Osteoblast (primary cell): ENCODE data around the gene DENND4A. TPM values are rescaled to one million over a fixed set of nuclear protein-coding genes. Genes with fewer than 3 reads are reported as not detected.

Source experiments
- DNase-seq: peaks from one replicate; pipeline ENCODE4 v3.0.0; 2011; ENCODE audit warnings: low spot score, mixed read lengths; ENCODE audit not compliant: insufficient read length; ENCODE audit errors: missing footprints
- H2AFZ ChIP-seq: 2 replicates; pipeline ENCODE4 v1.6.0; 2011; ENCODE audit warnings: mild to moderate bottlenecking, low read length
- H3K27ac ChIP-seq: 2 replicates; pipeline ENCODE4 v1.5.1; 2011; ENCODE audit warnings: mild to moderate bottlenecking, low read depth, low read length, moderate library complexity
- H3K27me3 ChIP-seq: 2 replicates; pipeline ENCODE4 v1.6.0; 2012; ENCODE audit warnings: mild to moderate bottlenecking, control low read depth, inconsistent platforms, low read length, moderate library complexity; ENCODE audit not compliant: insufficient read depth
- H3K36me3 ChIP-seq: 2 replicates; pipeline ENCODE4 v1.5.1; 2011; ENCODE audit warnings: mild to moderate bottlenecking, low read length, control low read depth, moderate library complexity; ENCODE audit not compliant: insufficient read depth
- H3K4me1 ChIP-seq: 2 replicates; pipeline ENCODE4 v1.5.1; 2011; ENCODE audit warnings: mild to moderate bottlenecking, low read length, control low read depth, moderate library complexity; ENCODE audit not compliant: insufficient read depth
- H3K4me2 ChIP-seq: 2 replicates; pipeline ENCODE4 v1.6.0; 2011; ENCODE audit warnings: mild to moderate bottlenecking, low read length; ENCODE audit not compliant: insufficient read depth
- H3K4me3 ChIP-seq: fragments of 200-600 bp; sonication (generic); 3 replicates; pipeline ENCODE4 v1.5.1; 2012; ENCODE audit warnings: mild to moderate bottlenecking, low read length, inconsistent platforms; ENCODE audit not compliant: insufficient read depth
- H3K79me2 ChIP-seq: 2 replicates; pipeline ENCODE4 v1.6.0; 2012; ENCODE audit warnings: mild to moderate bottlenecking, low read length, control low read depth, inconsistent platforms; ENCODE audit not compliant: insufficient read depth
- H3K9me3 ChIP-seq: 2 replicates; pipeline ENCODE4 v1.5.1; 2011; ENCODE audit warnings: low read depth, low read length, control low read depth
- H4K20me1 ChIP-seq: 2 replicates; pipeline ENCODE4 v1.6.0; 2012; ENCODE audit warnings: mild to moderate bottlenecking, low read length, control low read depth; ENCODE audit not compliant: insufficient read depth
- CTCF ChIP-seq: IDR thresholded peaks from 2 replicates; pipeline ENCODE4 v1.5.1; 2011; ENCODE audit warnings: mild to moderate bottlenecking, low read depth, low read length, moderate library complexity; ENCODE audit errors: extremely low read depth
- total RNA-seq: library from RNA; depleted of rRNA; stranded (reverse); fragments of >200 nt; gene quantifications from 2 replicates; pipeline ENCODE4 v1.2.3, GENCODE V29; 2012

The DENND4A gene
- total RNA-seq, 1 donor = 30.4 TPM

GRCh38 chr15:65680544-65680943, 111.5 kb downstream of the DENND4A start:
- no peak for TF ChIP-seq CTCF
- H2AFZ ChIP-seq = no peak overlapping the region
- no peaks in the 10 kb centered on the region for H3K36me3 ChIP-seq
- no peak overlapping the region for H3K4me2 ChIP-seq
- H3K4me1 ChIP-seq = no peaks in the 10 kb centered on the region
- no peaks in the 10 kb centered on the region for H3K79me2 ChIP-seq
- H3K9me3 ChIP-seq = no peaks in the 10 kb centered on the region
- H3K27ac ChIP-seq = no peak overlapping the region
- no peaks in the 10 kb centered on the region for H4K20me1 ChIP-seq
- no peak overlapping the region for H3K4me3 ChIP-seq
- DNase-seq = no peak
- H3K27me3 ChIP-seq = no peaks in the 10 kb centered on the region

GRCh38 chr15:65676123-65676522, 116.0 kb downstream of the DENND4A start:
- Histone ChIP-seq H3K4me2 (no peak overlapping the region), H2AFZ (no peak overlapping the region), H4K20me1 (no peaks in the 10 kb centered on the region), H3K27me3 (no peaks in the 10 kb centered on the region), H3K4me1 (no peaks in the 10 kb centered on the region), H3K79me2 (no peaks in the 10 kb centered on the region), H3K4me3 (no peak overlapping the region), H3K27ac (no peak overlapping the region), H3K36me3 (peaks cover 4% of the 10 kb centered on the region), H3K9me3 (no peaks in the 10 kb centered on the region)
- no peak for TF ChIP-seq CTCF
- no peak for DNase-seq

- no peak overlapping the region for H3K27ac ChIP-seq
- no peak overlapping the region for H3K4me2 ChIP-seq
- H3K9me3 ChIP-seq = no peaks in the 10 kb centered on the region
- H3K4me1 ChIP-seq = no peaks in the 10 kb centered on the region
- TF ChIP-seq CTCF = no peak
- H3K27me3 ChIP-seq = no peaks in the 10 kb centered on the region
- no peak overlapping the region for H2AFZ ChIP-seq
- no peak for DNase-seq
- no peaks in the 10 kb centered on the region for H3K79me2 ChIP-seq
- no peaks in the 10 kb centered on the region for H4K20me1 ChIP-seq
- H3K36me3 ChIP-seq = peaks cover 10% of the 10 kb centered on the region
- no peak overlapping the region for H3K4me3 ChIP-seq
Observed at GRCh38 chr15:65675551-65675950, 116.5 kb downstream of the DENND4A start.

GRCh38 chr15:65666257-65666656, 125.8 kb downstream of the DENND4A start:
- H3K27ac ChIP-seq = peak overlapping the region; percentile 59
- no peaks in the 10 kb centered on the region for H3K27me3 ChIP-seq
- H3K9me3 ChIP-seq = no peaks in the 10 kb centered on the region
- peaks cover 36% of the 10 kb centered on the region for H3K36me3 ChIP-seq
- H3K4me2 ChIP-seq = no peak overlapping the region
- no peaks in the 10 kb centered on the region for H4K20me1 ChIP-seq
- no peaks in the 10 kb centered on the region for H3K79me2 ChIP-seq
- no peaks in the 10 kb centered on the region for H3K4me1 ChIP-seq
- H2AFZ ChIP-seq = no peak overlapping the region
- no peak for TF ChIP-seq CTCF
- no peak overlapping the region for H3K4me3 ChIP-seq
- DNase-seq = no peak
